Measurements from ENCODE around the gene ZFAND2B. TPM values are rescaled to one million over a fixed set of nuclear protein-coding genes. Genes with fewer than 3 reads are reported as not detected.
A peak's percentile ranks its signal among the peaks of the same experiment; 100 is the strongest.
"Not testable (repeated sequence)": the region's sequence is repeated elsewhere in the genome, so short reads cannot be mapped to it uniquely, and the experiment has no call there.

The ZFAND2B gene
- total RNA-seq, 1 experiment from 2014 or later: 21.5 TPM

DNA sequence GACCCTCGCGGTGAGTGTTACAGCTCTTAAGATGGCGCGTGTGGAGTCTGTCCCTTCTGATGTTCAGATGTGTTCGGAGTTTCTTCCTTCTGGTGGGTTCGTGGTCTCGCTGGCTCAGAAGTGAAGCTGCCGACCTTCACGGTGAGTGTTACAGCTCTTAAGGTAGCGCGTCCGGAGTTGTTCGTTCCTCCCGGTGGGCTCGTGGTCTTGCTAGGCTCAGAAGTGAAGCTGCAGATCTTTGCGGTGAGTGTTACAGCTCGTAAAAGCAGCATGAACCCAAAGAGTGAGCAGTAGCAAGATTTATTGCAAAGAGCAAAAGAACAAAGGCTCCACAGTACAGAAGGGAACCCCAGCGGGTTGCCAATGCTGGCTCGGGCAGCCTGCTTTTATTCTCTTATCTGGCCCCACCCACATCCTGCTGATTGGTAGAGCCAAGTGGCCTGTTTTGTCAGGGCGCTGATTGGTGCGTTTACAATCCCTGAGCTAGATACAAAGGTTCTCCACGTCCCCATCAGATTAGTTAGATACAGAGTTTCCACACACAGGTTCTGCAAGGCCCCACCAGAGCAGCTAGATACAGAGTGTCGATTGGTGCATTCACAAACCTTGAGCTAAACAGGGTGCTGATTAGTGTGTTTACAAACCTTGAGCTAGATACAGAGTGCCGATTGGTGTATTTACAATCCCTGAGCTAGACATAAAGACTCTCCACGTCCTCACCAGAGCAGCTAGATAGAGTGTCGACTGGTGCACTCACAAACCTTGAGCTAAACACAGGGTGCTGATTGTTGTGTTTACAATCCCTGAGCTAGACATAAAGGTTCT lies 5.9 kb upstream of the ZFAND2B start:
- not testable (repeated sequence) for DNase-seq (ENCODE audit: extremely low read depth, low read depth)

DNA sequence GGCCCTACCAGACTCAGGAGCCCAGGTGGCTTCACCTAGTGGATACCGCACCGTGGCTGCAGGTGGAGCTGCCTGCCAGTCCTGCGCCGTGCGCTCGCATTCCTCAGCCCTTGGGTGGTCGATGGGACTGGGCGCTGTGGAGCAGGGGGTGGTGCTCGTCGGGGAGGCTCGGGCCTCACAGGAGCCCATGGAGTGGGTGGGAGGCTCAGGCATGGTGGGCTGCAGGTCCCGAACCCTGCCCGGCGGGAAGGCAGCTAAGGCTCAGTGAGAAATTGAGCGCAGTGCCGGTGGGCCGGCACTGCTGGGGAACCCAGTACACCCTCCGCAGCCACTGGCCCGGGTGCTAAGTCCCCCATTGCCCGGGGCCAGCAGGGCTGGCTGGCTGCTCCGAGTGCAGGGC lies 5.3 kb upstream of the ZFAND2B start:
- DNase-seq (ENCODE audit: extremely low read depth, low read depth): not testable (repeated sequence)

DNA sequence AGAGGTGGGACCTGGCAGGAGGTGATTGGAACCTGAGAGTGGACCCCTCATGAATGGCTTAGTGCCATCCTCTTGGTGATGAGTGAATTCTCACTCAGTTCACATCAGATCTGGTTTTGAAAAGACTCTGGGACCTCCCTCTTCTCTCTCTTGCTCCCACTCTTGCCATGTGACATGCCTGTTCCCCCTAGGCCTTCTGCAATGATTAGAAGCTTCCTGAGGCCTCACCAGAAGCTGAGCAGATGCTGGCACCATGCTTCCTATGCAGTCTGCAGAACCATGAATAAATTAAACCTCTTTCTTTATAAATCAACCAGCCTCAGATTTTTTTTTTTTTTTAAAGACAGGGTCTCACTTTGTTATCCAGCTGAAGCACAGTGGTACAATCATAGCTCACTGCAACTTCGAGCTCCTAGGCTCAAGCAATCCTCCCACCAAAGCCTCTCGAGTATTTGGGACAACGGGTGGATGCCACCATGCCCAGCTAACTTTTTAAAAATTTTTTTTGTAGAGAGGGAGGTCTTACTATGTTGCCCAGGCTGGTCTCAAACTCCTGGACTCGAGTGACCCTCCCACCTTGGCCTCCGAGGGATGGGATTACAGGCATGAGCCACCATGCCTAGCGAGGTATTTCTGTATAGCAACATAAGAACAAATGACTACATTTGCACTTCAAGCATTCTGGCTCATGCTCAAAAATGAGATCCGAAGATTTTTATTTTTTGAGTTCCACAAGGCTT lies 2.0 kb upstream of the ZFAND2B start:
- DNase-seq (ENCODE audit: extremely low read depth, low read depth): no peak

DNA sequence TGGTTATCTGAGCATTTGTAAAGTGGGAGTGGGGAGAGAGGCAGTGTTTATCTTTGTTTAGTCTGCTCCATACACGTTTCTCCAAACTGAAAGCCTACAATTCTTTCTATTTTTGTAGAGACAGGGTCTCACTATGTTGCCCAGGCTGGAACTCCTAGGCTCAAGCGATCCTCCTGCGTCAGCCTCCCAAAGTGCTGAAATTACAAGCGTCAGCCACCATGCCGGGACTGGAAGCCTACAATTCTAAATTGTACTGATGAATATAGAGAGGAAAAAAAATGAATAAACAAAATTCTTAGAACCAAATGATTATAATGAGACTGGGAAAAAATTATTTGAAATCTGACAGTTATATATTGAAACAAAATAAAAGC lies 1.4 kb upstream of the ZFAND2B start:
- DNase-seq (ENCODE audit: extremely low read depth, low read depth): no peak

DNA sequence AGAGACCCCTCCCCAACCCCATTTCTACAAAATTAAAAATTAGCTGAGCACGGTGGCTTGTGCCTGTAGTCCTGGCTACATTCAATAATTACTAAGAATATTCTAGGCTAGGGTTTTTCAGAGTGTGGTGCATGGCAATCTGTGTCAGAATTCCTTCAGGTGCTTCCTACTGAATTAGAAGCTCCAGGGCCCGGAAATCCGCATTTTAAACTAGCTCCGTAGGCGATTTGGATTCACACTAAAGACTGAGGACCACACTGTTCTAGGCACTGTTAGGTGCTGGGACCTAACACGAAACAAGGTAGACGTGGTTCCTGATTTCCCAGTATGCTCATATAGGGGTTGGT lies 628 bp upstream of the ZFAND2B start:
- DNase-seq (ENCODE audit: extremely low read depth, low read depth): no peak

DNA sequence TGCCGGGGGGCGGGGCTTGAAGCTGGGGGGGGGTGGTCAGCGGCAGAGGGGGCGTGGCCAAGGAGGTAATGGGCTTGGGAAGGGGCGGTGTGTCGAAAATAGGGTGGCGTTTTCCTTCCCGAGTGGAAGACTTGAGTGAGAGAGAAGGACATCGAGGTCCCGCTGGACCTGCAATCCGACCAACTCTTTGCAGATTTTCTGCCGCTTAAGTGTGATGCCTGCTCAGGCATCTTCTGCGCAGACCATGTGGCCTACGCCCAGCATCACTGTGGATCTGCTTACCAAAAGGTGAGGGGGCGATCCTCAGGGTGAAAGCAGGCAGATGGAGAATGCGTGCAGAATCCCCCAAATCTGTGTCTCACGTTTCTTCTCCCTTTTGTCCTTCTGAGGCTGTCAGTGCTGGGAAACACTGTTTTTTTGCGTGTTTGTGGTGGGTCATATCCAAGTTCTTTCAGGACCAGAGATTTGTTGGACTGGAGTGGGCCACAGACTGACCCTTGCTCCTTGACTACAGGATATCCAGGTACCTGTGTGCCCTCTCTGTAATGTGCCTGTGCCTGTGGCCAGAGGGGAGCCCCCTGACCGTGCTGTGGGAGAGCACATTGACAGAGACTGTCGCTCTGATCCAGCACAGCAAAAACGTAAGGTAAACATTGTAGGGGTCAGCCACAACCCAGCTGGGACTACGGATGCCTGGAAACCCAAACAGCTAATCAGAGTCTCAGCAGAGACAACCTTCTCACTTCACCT lies 727 bp downstream of the ZFAND2B start:
- DNase-seq (ENCODE audit: extremely low read depth, low read depth): no peak

DNA sequence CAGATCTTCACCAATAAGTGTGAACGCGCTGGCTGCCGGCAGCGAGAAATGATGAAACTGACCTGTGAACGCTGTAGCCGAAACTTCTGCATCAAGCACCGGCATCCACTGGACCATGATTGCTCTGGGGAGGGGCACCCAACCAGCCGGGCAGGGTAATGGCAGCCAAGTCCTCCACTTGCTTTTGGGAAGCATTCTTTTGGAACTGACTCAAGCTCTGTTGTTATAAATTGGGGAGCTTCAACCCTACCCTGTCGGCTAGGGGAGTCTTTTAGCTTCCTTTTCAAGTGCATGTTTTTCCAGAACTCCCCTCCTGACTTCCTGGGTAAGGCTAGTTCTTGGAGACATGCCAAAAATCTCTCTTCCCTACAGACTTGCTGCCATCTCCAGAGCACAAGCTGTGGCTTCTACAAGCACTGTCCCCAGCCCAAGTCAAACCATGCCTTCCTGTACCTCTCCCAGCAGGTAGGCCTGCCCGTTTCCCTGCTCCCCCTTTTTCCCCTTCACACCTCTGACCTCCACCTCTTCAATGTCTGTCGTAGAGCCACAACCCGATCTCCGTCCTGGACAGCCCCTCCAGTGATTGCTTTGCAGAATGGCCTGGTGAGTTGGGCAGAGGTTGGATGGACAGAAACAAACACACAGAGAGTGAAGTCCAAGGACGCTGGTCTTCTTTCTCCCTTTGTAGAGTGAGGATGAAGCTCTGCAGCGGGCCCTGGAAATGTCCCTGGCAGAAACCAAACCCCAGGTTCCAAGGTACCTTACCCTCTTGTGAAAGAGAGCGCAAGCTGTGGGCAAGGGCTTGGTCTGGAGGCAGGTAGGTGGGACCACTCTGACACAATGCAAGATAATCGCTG lies 1.5 kb downstream of the ZFAND2B start:
- no peak for DNase-seq (ENCODE audit: extremely low read depth, low read depth)

DNA sequence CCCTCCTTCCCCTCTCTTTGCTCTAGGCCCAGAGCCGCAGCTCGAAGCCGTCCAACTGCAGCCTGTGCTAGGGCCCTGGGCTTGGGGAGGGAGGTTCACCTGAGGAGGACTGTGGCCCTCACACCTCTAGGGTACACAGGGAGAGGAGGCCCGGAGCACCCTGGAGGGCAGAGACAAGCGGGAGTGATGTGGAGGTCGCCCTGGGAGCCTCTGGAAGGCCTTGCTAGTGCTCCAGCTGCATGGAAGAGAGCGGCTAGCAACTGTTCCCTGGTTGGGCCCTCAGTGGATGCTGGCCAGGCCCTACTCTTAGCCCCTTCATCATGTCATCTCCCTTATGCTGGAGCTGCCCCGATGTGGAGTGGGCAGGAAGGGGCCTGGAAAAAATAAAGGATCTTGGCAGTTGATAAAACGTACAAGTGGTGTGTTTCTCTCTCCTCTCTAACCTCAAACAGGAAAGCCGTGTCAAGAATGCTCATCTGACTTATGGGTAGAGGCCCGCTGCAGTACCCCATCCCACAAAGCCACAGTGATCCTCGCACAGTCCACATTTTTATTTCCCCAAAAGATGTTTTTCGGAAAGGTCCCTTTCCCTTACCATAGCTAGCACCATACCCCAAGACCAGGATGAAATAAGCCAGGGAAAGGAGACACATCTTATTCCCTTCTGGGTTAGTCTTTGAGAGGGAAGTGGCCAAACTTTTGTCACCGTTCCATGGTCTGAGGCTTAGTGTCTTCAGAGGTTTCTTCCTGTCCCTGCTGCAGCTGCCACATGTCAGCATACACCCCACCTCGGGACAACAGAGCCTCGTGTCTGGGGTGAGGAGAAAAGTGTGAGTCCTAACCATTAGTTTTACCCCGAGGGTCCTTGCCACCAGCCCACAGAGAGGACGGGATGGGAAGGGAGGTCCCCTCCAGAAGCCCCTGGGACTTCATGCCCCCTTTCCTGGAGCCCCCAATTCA lies 2.9 kb downstream of the ZFAND2B start:
- no peak for DNase-seq (ENCODE audit: extremely low read depth, low read depth)

DNA sequence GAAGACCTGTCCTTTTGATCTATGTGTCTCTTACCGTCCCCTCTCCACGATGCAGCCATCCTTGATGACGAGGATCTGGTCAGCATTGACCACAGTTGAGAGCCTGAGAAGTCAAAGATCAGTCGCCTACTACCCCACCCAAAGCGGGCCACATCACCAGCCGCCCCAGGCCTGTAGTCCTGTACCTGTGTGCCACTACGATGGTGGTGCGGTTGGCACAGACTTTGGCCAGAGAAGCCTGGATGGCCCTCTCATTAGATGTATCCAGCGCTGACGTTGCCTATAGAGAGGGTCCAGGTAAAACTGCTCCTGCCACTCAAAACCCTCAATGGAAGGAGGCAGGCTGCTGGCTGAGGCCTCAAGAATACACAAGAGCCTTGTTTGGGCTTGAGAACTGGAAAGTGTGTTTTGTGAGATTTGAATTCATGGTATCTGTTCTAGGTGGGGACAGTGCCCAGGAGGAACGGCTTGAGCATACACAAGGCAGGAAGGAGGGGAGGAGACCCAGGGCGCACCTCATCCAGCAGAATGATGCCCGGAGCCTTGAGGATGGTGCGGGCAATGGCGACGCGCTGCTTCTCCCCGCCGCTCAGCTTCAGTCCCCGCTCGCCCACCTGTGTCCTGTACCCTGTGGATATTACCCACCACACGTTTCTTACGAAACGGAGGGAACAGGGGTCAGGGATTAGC lies 3.8 kb downstream of the ZFAND2B start:
- no peak for DNase-seq (ENCODE audit: extremely low read depth, low read depth)

DNA sequence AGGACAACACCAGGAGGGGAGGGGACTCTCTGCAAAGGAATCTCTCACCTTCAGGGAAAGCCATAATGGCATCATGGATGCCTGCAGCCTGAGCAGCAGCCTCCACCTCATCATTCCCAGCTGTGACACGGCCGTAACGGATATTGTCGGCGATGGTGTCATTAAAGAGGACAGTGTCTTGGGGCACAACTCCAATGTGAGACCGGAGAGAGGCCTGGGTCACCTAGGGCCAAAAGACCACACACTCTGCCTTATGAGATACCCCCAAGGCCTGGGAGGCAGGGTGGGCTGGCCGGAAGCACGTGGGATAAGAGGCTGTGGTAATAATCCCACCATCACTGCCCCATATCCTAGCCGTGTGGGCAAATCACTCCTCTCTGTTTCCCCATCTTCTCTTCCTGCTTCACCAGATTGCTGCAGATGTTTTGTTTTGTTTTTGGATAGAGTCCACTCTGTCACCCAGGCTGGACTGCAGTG lies 4.3 kb downstream of the ZFAND2B start:
- DNase-seq (ENCODE audit: extremely low read depth, low read depth): no peak

DNA sequence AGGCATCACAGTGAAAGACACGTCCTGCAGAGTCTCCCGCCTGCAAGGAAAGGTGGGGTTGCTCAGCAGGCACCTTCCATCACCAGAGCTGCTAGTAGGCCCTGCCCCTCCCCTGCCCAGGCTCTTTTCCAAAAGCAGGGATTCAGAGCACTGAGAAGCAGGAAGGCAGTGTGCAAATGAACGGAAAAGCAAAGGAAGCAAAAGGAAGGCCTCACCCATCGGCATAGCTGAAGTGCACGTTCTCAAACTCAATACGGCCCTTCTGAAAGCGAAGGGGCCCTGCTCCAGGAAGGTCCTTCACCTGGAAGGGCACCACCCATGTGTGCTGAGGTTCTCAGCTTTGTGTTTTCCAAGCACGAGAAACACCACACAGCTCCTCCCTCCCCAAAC lies 6.4 kb downstream of the ZFAND2B start:
- no peak for DNase-seq (ENCODE audit: extremely low read depth, low read depth)

DNA sequence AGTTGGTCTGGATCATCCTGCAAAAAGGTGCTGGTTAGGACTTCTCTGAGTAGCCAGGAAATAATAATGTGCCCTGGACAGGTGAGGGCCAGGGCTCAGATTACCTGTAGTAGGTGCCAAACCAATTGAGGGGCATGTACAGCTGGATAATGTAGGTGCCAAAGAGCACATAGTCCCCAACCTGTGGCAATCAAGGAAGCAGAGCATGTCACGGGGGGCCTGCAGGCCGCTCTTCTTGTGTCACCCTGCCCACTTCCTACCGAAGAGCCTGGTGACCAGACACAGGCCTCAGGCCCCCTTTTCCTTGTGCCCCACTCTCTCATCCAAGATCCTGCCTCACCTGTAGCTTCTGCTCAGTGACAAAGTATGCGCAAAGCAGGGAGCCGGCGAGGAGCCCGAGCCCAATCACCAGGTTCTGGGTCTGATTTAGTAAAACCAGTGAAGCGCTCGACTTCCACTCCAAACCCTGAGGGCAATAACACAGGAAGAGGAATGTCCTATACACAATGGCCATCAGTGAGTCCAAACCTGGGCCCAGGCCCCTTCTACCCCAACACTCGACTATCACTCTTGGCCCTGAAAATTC lies 7.0 kb downstream of the ZFAND2B start:
- DNase-seq (ENCODE audit: extremely low read depth, low read depth): no peak

DNA sequence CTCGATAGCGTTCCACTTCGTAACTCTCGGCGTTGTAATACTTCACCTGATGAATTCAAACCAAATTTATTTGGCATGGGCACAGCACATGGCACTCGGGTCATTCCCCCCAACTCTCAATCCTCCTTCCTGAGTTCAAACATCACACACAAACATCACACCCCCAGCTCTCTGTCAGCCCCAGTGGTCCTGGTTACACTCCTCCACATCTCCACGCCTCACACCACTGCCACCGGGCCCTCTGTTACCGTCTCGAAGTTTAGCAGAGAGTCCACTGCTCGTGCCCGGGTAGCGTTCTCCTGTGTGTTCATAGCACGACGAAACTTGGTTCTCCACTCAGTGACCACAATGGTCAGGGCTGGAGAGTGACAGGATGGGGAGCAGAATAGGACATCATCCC lies 7.6 kb downstream of the ZFAND2B start:
- no peak for DNase-seq (ENCODE audit: extremely low read depth, low read depth)

DNA sequence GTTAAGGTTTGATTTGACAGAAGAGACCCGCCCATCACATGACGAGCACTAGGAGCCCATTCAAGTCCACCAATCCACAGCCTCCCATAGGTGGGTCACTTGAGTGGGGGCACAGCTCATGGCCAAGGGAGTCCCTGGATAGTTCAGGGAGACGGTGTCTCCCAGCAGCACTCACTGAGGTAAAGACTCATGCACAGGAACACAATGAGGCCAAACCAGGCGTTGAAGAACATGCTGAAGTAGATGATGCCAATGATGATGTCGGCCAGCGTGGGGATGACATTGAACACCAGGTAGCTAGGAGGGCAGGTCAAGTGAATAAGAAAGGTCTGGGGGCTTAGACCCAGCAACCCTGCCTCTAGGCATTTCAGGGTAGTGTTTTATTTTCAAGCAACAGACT lies 8.2 kb downstream of the ZFAND2B start:
- no peak for DNase-seq (ENCODE audit: extremely low read depth, low read depth)

DNA sequence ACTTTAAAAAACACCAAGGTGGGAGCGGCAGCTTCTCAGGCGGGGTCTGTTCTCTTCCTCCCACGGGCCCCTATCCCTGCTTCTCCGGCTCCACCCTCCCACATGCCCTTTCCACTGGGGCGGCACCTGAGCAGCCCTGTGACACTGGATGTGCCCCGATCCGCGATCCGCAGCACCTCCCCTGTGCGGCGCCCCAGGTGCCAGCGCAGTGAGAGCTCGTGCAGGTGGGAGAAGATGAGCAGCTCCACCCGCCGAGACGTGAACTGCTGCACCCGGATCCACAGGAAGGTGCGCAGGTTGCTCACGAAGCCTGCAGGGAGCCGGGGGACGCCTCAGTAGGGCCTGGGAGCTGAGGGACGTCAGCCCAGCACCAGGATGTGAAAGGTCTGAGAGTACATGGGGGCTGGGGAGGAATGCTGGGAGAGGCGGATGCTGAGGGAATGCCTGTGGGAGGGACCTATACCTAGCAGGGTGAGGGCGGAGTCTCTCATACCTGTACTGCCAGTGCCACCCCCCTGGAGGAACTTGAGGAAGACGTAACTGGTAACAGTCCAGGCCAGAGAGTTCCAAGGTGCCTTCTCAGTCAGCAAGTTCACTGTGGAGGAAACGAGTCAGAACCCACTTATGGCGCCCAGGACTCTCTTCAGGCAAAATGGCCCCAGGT lies 9.4 kb downstream of the ZFAND2B start:
- no peak for DNase-seq (ENCODE audit: extremely low read depth, low read depth)

DNA sequence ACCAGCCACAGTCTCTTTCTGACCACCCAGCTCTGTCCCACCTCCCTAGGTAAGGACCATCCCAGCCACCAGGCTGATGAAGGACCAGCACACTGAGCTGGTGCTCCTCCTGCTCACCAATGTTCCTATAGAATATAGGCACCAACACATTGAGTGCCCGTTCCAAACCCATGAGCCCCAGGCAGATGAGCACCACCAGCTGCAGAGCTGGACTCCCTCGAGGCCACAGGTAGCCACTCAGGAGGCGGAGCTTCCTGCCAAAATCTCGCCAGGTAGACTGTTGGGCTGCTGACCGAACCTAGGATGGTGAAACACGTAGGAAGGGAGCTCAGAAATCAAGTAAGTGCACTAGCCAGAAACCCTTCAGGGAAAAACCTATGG lies 9.9 kb downstream of the ZFAND2B start:
- DNase-seq (ENCODE audit: extremely low read depth, low read depth): no peak

DNA sequence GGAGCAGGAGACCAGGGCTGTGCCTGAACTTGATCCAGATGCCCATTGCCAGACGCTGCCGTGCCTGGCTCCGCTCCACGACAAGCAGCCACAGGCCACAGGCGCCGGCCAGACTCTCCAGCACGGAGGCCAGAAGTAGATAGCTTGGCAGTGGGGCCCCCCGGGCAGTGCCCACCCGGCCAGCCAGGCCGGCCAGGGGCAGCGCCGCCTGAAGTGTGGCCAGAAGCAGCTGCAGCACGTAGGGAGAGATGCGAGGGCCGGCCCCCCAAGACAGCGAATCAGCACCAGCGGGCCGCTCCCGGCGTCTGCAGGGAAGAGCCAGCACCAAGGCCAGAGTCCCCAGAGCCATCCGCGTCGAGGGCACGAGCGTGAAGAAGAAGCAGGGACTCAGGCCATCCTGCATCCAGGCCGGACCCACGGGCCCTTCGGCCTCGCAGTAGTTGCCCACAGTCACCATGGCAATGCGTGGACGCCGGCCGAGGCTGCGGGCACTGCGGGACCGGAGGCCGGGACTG lies 11.7 kb downstream of the ZFAND2B start:
- peak; percentile 48 for DNase-seq (ENCODE audit: extremely low read depth, low read depth)
